Fibroblast of lung (primary cell): Measurements from ENCODE around the gene TMEM179. TPM values are rescaled to one million over a fixed set of nuclear protein-coding genes. Genes with fewer than 3 reads are reported as not detected.

Source experiments
- DNase-seq, 2 donors: peaks; one replicate each; pipeline versions ENCODE4 v3.0.0 to v3.0.0-alpha.2; 2010; ENCODE audit warnings: low read depth in 2 of 2
- H2AFZ ChIP-seq: 2 replicates; pipeline ENCODE4 v1.5.1; 2012; ENCODE audit warnings: low read length, control low read depth, inconsistent platforms
- H3K27ac ChIP-seq: 2 replicates; pipeline ENCODE4 v1.5.1; 2011; ENCODE audit warnings: low read length, control low read depth; ENCODE audit not compliant: insufficient read depth
- H3K27me3 ChIP-seq: 2 replicates; pipeline ENCODE4 v1.5.1; 2011; ENCODE audit warnings: mild to moderate bottlenecking, low read length; ENCODE audit not compliant: control insufficient read depth, insufficient read depth
- H3K36me3 ChIP-seq: 2 replicates; pipeline ENCODE4 v1.5.1; 2011; ENCODE audit warnings: low read length; ENCODE audit not compliant: control insufficient read depth, insufficient read depth
- H3K4me1 ChIP-seq: 2 replicates; pipeline ENCODE4 v1.5.1; 2011; ENCODE audit warnings: low read length; ENCODE audit not compliant: control insufficient read depth, insufficient read depth; ENCODE audit errors: extremely low read depth
- H3K4me2 ChIP-seq: 2 replicates; pipeline ENCODE4 v1.5.1; 2011; ENCODE audit warnings: low read length, control low read depth; ENCODE audit not compliant: insufficient read depth; ENCODE audit errors: extremely low read depth
- H3K4me3 ChIP-seq, 4 experiments: fragments of 200-600 bp in 1 of 4; sonication (generic) in 1 of 4; replicated peaks in 1 of 4; 2 replicates each; pipeline ENCODE4 v1.5.1; 2011 to 2016; ENCODE audit warnings: low read length in 4 of 4, low read depth in 3 of 4, mild to moderate bottlenecking in 3 of 4, control low read depth in 2 of 4, inconsistent platforms in 1 of 4, mixed read lengths in 1 of 4; ENCODE audit not compliant: insufficient read depth in 1 of 4; ENCODE audit errors: control extremely low read depth in 1 of 4
- H3K79me2 ChIP-seq: 2 replicates; pipeline ENCODE4 v1.5.1; 2012; ENCODE audit warnings: mild to moderate bottlenecking, low read length, inconsistent platforms; ENCODE audit not compliant: control insufficient read depth, insufficient read depth
- H3K9ac ChIP-seq: 2 replicates; pipeline ENCODE4 v1.5.1; 2011; ENCODE audit warnings: mild to moderate bottlenecking, low read length, control low read depth; ENCODE audit not compliant: insufficient read depth
- H3K9me3 ChIP-seq: 2 replicates; pipeline ENCODE4 v1.5.1; 2012; ENCODE audit warnings: low read depth, low read length; ENCODE audit not compliant: control insufficient read depth, insufficient read depth
- H4K20me1 ChIP-seq: 2 replicates; pipeline ENCODE4 v1.5.1; 2011; ENCODE audit warnings: low read length; ENCODE audit not compliant: control insufficient read depth, insufficient read depth; ENCODE audit errors: extremely low read depth
- CTCF ChIP-seq, 2 donors: IDR thresholded peaks in 1 of 2; conservative IDR thresholded peaks in 1 of 2; 1 replicate in 1 of 2; 2 replicates in 1 of 2; pipeline ENCODE4 v1.5.1; 2011 to 2012; ENCODE audit warnings: low read length in 2 of 2, control low read depth in 1 of 2, inconsistent platforms in 1 of 2, low read depth in 1 of 2, mild to moderate bottlenecking in 1 of 2
- EZH2 ChIP-seq: IDR thresholded peaks from 2 replicates; pipeline ENCODE4 v1.5.1; 2012; ENCODE audit warnings: low read length, control low read depth, mild to moderate bottlenecking; ENCODE audit errors: missing control alignments
- polyA plus RNA-seq, 2 donors: library from polyadenylated mRNA; depleted of rRNA in 1 of 2; stranded (reverse) in 1 of 2; unstranded in 1 of 2; fragments of >200 nt; gene quantifications; 2 replicates each; pipeline ENCODE4 v1.2.1, GENCODE V29; 2011 to 2012; ENCODE audit warnings: missing spikeins in 1 of 2
- total RNA-seq: library from RNA; depleted of rRNA; stranded (reverse); fragments of >200 nt; gene quantifications from 2 replicates; pipeline ENCODE4 v1.2.1, GENCODE V29; 2014

Gene TMEM179
- total and polyA plus RNA-seq, 2 donors (not counting 1 experiment from before 2014, with no cell fraction given) = under 0.01 to 0.03 TPM

- H3K4me2 ChIP-seq = no peak overlapping the region
- no peaks in the 10 kb centered on the region for H3K27me3 ChIP-seq
- no peaks in the 10 kb centered on the region for H4K20me1 ChIP-seq
- no peak overlapping the region for H3K9ac ChIP-seq
- H2AFZ ChIP-seq = no peak overlapping the region
- H3K4me1 ChIP-seq = no peaks in the 10 kb centered on the region
- no peak for DNase-seq
- H3K79me2 ChIP-seq = no peaks in the 10 kb centered on the region
- H3K36me3 ChIP-seq = no peaks in the 10 kb centered on the region
- TF ChIP-seq EZH2 = no peak
- TF ChIP-seq CTCF (conservative IDR thresholded peaks at IDR 0.05 in 1 of 2, IDR thresholded peaks at IDR 0.05 in 1 of 2; ENCODE audit: low read depth in 1 of 2, low read length in 2 of 2) = no peak
- H3K27ac ChIP-seq = no peak overlapping the region
- H3K4me3 ChIP-seq = no peak overlapping the region
- H3K9me3 ChIP-seq = no peaks in the 10 kb centered on the region
Observed at GRCh38 chr14:104591031-104591430, 13.5 kb downstream of the TMEM179 start.

GRCh38 chr14:104590240-104590965 lies 14.2 kb downstream of the TMEM179 start:
- no peak overlapping the region for H3K27ac ChIP-seq
- no peak overlapping the region for H3K9ac ChIP-seq
- no peaks in the 10 kb centered on the region for H3K9me3 ChIP-seq
- no peaks in the 10 kb centered on the region for H4K20me1 ChIP-seq
- peak overlapping the region; percentile 44 for H3K4me2 ChIP-seq
- TF ChIP-seq EZH2 (no peak), CTCF (conservative IDR thresholded peaks at IDR 0.05 in 1 of 2, IDR thresholded peaks at IDR 0.05 in 1 of 2; ENCODE audit: low read depth in 1 of 2, low read length in 2 of 2) (no peak)
- no peak overlapping the region for H2AFZ ChIP-seq
- no peaks in the 10 kb centered on the region for H3K79me2 ChIP-seq
- H3K36me3 ChIP-seq = no peaks in the 10 kb centered on the region
- H3K4me3 ChIP-seq = no peak overlapping the region
- H3K27me3 ChIP-seq = no peaks in the 10 kb centered on the region
- DNase-seq = no peak
- no peaks in the 10 kb centered on the region for H3K4me1 ChIP-seq

GRCh38 chr14:104589338-104590195 lies 15.0 kb downstream of the TMEM179 start:
- Histone ChIP-seq H4K20me1 (no peaks in the 10 kb centered on the region), H3K4me3 (no peak overlapping the region), H2AFZ (no peak overlapping the region), H3K9me3 (no peaks in the 10 kb centered on the region), H3K27me3 (no peaks in the 10 kb centered on the region), H3K79me2 (no peaks in the 10 kb centered on the region), H3K27ac (no peak overlapping the region), H3K4me2 (no peak overlapping the region), H3K4me1 (no peaks in the 10 kb centered on the region), H3K9ac (no peak overlapping the region), H3K36me3 (no peaks in the 10 kb centered on the region)
- DNase-seq = no peak
- TF ChIP-seq CTCF (conservative IDR thresholded peaks at IDR 0.05 in 1 of 2, IDR thresholded peaks at IDR 0.05 in 1 of 2; ENCODE audit: low read depth in 1 of 2, low read length in 2 of 2) (no peak), EZH2 (no peak)
